K562 treated with DMSO at 1 percent for 12 hours (cell line): ENCODE results near the gene ZNF607. TPM values are rescaled to one million over a fixed set of nuclear protein-coding genes. Genes with fewer than 3 reads are reported as not detected.

Source experiments
- total RNA-seq: library from RNA; unstranded; fragments of 300-600 nt; gene quantifications from 2 replicates; pipeline ENCODE4 v1.2.3, GENCODE V29; 2022; ENCODE audit not compliant: insufficient read depth

The ZNF607 gene
- total RNA-seq: 2.6 and 4.1 TPM in 2 replicates

DNA sequence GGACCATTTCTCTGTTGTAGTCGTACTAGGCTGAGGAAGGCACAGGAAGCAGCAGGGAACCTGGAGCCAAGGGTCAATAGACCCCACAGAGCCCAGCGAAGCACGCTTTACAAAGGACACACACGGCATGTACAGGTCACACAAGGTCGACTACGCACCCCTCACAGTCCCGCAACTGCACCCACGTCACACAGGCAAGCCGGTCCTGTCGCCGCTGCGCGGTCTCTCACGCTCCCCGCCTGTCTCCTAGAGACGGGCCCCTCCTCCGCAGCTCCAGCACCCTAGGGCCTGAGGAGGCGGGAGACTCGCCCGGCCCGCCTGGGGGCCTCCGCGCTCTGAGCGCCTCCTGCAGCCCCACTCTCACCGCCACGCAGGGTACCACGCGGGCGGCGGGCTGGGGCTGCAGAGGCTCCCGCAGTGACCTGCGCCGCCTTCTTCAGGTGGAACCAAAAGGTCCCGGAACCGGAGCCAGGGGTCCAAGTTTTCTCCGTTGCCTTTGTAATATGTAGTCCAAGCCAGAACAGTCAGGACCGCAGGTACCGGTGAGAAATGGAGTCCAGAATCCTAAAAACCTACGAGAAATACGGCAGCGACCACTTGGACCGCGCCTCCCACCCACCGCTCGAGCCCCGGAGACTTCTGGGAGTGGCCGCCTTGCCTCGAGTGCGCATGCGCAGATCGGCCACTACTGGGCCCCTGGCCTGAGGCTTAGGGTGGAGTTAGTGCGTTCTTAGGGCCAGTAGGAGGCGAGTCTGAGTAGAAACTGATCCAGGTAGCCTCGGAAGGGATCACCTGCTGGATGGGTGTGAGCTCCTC lies at the start of gene ZNF607:
Gene ZNF607 (minus strand): TSS at position 651 of the 816 bp plus-strand sequence. CDS start 8,143 bp downstream, outside the sequence.

DNA sequence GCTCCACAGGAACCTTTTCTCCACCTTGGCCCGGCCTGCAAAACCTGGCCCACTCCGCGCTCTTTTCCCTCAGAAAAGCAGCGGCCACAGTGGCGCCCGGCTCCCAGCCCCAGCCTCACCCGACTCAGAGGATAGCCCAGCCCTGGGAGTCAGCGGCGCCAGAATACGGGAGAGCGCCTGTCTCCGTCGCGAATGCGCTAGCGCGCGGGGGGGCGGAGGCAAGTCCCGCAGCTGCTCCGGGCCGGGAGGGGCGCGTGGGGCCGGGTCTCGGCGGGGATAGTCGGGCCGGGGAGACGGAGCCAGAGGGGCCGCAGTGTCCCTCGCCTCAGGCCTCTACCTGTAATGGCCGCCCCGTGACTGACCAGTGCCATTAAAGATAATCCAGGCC lies 64.3 kb downstream of the ZNF607 start, which contains the start of gene ZFP30:
Gene ZFP30 (minus strand): TSS at position 165 of the 388 bp plus-strand sequence. CDS start 7,643 bp downstream, outside the sequence.

Other genes with a start within 250 kb of the ZNF607 start
- 0.28 TPM in 1 of 2 replicates, not detected in the other for gene ZNF793, start 212.8 kb downstream of the ZNF607 start, total RNA-seq
- 1.7 TPM in 1 of 2 replicates, not detected in the other for gene ZNF571, start 125.0 kb downstream of the ZNF607 start, total RNA-seq
- gene ZNF540, start 124.9 kb downstream of the ZNF607 start, total RNA-seq: 1.0 and 1.3 TPM in 2 replicates
- gene ZFP30, start 64.3 kb downstream of the ZNF607 start, total RNA-seq: 1.0 and 3.8 TPM in 2 replicates
- 1.3 TPM in 1 of 2 replicates, not detected in the other for gene ZNF573, start 59.8 kb upstream of the ZNF607 start, total RNA-seq
- not detected in 2 replicates for gene WDR87, start 186.8 kb upstream of the ZNF607 start, total RNA-seq
- 1.6 and 6.7 TPM in 2 replicates for gene SIPA1L3, start 187.4 kb upstream of the ZNF607 start, total RNA-seq